CD4-positive, alpha-beta T cell treated with Interleukin-6 at 100 ng/mL for 8 hours (primary cell): ENCODE measurements around the gene SIRT1.
"Not testable (repeated sequence)": the region's sequence is repeated elsewhere in the genome, so short reads cannot be mapped to it uniquely, and the experiment has no call there.

Experiments
- DNase-seq: peaks from one replicate; pipeline ENCODE4 v3.0.0-alpha.2; 2020; ENCODE audit warnings: mixed read lengths, low spot score

SIRT1 gene

GRCh38 chr10:67884313-67884841 is at the start of gene SIRT1:
Gene SIRT1, plus strand, starts transcription at chr10:67884656. Its CDS starts 66 bp downstream, at chr10:67884722.
- peak; percentile 93 for DNase-seq

GRCh38 chr10:67835541-67836394 is 48.7 kb upstream of the SIRT1 start:
- DNase-seq: not testable (repeated sequence)

- no peak for DNase-seq
These were observed 48.0 kb upstream of the SIRT1 start for GRCh38 chr10:67836488-67836887.

GRCh38 chr10:67836972-67837371 is 47.5 kb upstream of the SIRT1 start:
- DNase-seq: no peak

- DNase-seq: peak; percentile 14
These were observed 46.7 kb upstream of the SIRT1 start, which contains the start of gene DNAJC12 for GRCh38 chr10:67837541-67838314. Gene DNAJC12, minus strand, starts transcription at chr10:67838188. Its CDS starts 177 bp downstream, at chr10:67838011.

GRCh38 chr10:67839511-67839910 is 44.9 kb upstream of the SIRT1 start:
- DNase-seq: not testable (repeated sequence)

GRCh38 chr10:67839951-67840350 is 44.5 kb upstream of the SIRT1 start:
- DNase-seq: no peak

- no peak for DNase-seq
These were observed 42.7 kb upstream of the SIRT1 start for GRCh38 chr10:67841737-67842136.

GRCh38 chr10:67843284-67843683 is 41.2 kb upstream of the SIRT1 start:
- DNase-seq: no peak

- DNase-seq: peak; percentile 93
These were observed 35.0 kb upstream of the SIRT1 start for GRCh38 chr10:67849331-67850011.

- DNase-seq: no peak
These were observed 33.3 kb upstream of the SIRT1 start for GRCh38 chr10:67851186-67851585.

- DNase-seq: no peak
These were observed 31.7 kb upstream of the SIRT1 start for GRCh38 chr10:67852761-67853160.

GRCh38 chr10:67853512-67853911 is 30.9 kb upstream of the SIRT1 start:
- DNase-seq: no peak

GRCh38 chr10:67858971-67859370 is 25.5 kb upstream of the SIRT1 start:
- DNase-seq: no peak

- no peak for DNase-seq
These were observed 22.6 kb upstream of the SIRT1 start for GRCh38 chr10:67861750-67862432.

- no peak for DNase-seq
These were observed 21.4 kb upstream of the SIRT1 start for GRCh38 chr10:67863094-67863493.

GRCh38 chr10:67864607-67865371 is 19.7 kb upstream of the SIRT1 start:
- no peak for DNase-seq

GRCh38 chr10:67868132-67868531 is 16.3 kb upstream of the SIRT1 start:
- no peak for DNase-seq

GRCh38 chr10:67869996-67870395 is 14.5 kb upstream of the SIRT1 start:
- DNase-seq: no peak

GRCh38 chr10:67875340-67876238 is 8.9 kb upstream of the SIRT1 start:
- no peak for DNase-seq
